Measurements from ENCODE around the gene FBXO31.

Gene FBXO31

GRCh38 chr16:87426423-87427215 lies 43.0 kb upstream of the FBXO31 start:
- no peaks in the 10 kb centered on the region for H3K27me3 ChIP-seq (replicated peaks; ENCODE audit: insufficient read depth, low read length)
- no peak for TF ChIP-seq EZH2 (optimal IDR thresholded peaks at IDR 0.05; ENCODE audit: low read depth, low read length)
- no peak for TF ChIP-seq EZH2phosphoT487 (IDR thresholded peaks at IDR 0.05; ENCODE audit: low read length)
- no peak for TF ChIP-seq CTCF (IDR thresholded peaks at IDR 0.05; ENCODE audit: low read length)
- H3K9ac ChIP-seq (ENCODE audit: low read length), result no peak overlapping the region
- no peak overlapping the region for H3K4me2 ChIP-seq (ENCODE audit: low read depth, low read length)
- no peak overlapping the region for H2AFZ ChIP-seq (ENCODE audit: low read length)
- H3K9me3 ChIP-seq (replicated peaks; ENCODE audit: insufficient read depth, low read length), result no peaks in the 10 kb centered on the region
- H3K4me1 ChIP-seq (ENCODE audit: low read length), result no peaks in the 10 kb centered on the region
- no peak for DNase-seq
- H3F3A ChIP-seq (ENCODE audit: insufficient read depth, low read length), result no peaks in the 10 kb centered on the region
- no peaks in the 10 kb centered on the region for H3K9me2 ChIP-seq (replicated peaks; ENCODE audit: insufficient read depth, low read length)
- no peaks in the 10 kb centered on the region for H3K79me2 ChIP-seq (ENCODE audit: low read length)
- H3K36me3 ChIP-seq (replicated peaks; ENCODE audit: insufficient read depth, low read length), result no peaks in the 10 kb centered on the region
- H3K27ac ChIP-seq (ENCODE audit: low read length), result no peak overlapping the region
- no peak overlapping the region for H3K4me3 ChIP-seq (ENCODE audit: low read length)
- H4K20me1 ChIP-seq (ENCODE audit: insufficient read depth, low read length), result no peaks in the 10 kb centered on the region

GRCh38 chr16:87425941-87426340 lies 42.4 kb upstream of the FBXO31 start:
- Histone ChIP-seq H3K9ac (ENCODE audit: low read length) (no peak overlapping the region), H3F3A (ENCODE audit: insufficient read depth, low read length) (no peaks in the 10 kb centered on the region), H3K27me3 (replicated peaks; ENCODE audit: insufficient read depth, low read length) (no peaks in the 10 kb centered on the region), H3K27ac (ENCODE audit: low read length) (no peak overlapping the region), H3K4me1 (ENCODE audit: low read length) (no peaks in the 10 kb centered on the region), H3K36me3 (replicated peaks; ENCODE audit: insufficient read depth, low read length) (no peaks in the 10 kb centered on the region), H3K4me2 (ENCODE audit: low read depth, low read length) (no peak overlapping the region), H3K9me2 (replicated peaks; ENCODE audit: insufficient read depth, low read length) (no peaks in the 10 kb centered on the region), H3K79me2 (ENCODE audit: low read length) (no peaks in the 10 kb centered on the region), H3K9me3 (replicated peaks; ENCODE audit: insufficient read depth, low read length) (no peaks in the 10 kb centered on the region), H4K20me1 (ENCODE audit: insufficient read depth, low read length) (no peaks in the 10 kb centered on the region), H2AFZ (ENCODE audit: low read length) (no peak overlapping the region), H3K4me3 (ENCODE audit: low read length) (no peak overlapping the region)
- no peak for TF ChIP-seq EZH2 (optimal IDR thresholded peaks at IDR 0.05; ENCODE audit: low read depth, low read length)
- no peak for TF ChIP-seq CTCF (IDR thresholded peaks at IDR 0.05; ENCODE audit: low read length)
- TF ChIP-seq EZH2phosphoT487 (IDR thresholded peaks at IDR 0.05; ENCODE audit: low read length), result no peak
- DNase-seq, result no peak

- no peak overlapping the region for H3K4me3 ChIP-seq (ENCODE audit: low read length)
- no peak for TF ChIP-seq EZH2 (optimal IDR thresholded peaks at IDR 0.05; ENCODE audit: low read depth, low read length)
- no peak for TF ChIP-seq EZH2phosphoT487 (IDR thresholded peaks at IDR 0.05; ENCODE audit: low read length)
- no peak for TF ChIP-seq CTCF (IDR thresholded peaks at IDR 0.05; ENCODE audit: low read length)
- H4K20me1 ChIP-seq (ENCODE audit: insufficient read depth, low read length), result no peaks in the 10 kb centered on the region
- no peak overlapping the region for H3K27ac ChIP-seq (ENCODE audit: low read length)
- no peaks in the 10 kb centered on the region for H3F3A ChIP-seq (ENCODE audit: insufficient read depth, low read length)
- H3K9me2 ChIP-seq (replicated peaks; ENCODE audit: insufficient read depth, low read length), result no peaks in the 10 kb centered on the region
- no peak overlapping the region for H3K4me2 ChIP-seq (ENCODE audit: low read depth, low read length)
- no peak for DNase-seq
- H3K9me3 ChIP-seq (replicated peaks; ENCODE audit: insufficient read depth, low read length), result no peaks in the 10 kb centered on the region
- no peaks in the 10 kb centered on the region for H3K79me2 ChIP-seq (ENCODE audit: low read length)
- no peaks in the 10 kb centered on the region for H3K4me1 ChIP-seq (ENCODE audit: low read length)
- H3K36me3 ChIP-seq (replicated peaks; ENCODE audit: insufficient read depth, low read length), result no peaks in the 10 kb centered on the region
- no peak overlapping the region for H2AFZ ChIP-seq (ENCODE audit: low read length)
- H3K27me3 ChIP-seq (replicated peaks; ENCODE audit: insufficient read depth, low read length), result no peaks in the 10 kb centered on the region
- H3K9ac ChIP-seq (ENCODE audit: low read length), result no peak overlapping the region
These were observed 40.7 kb upstream of the FBXO31 start for GRCh38 chr16:87424266-87424665.

Data from MM.1S (cell line).